HG03060 (cell line): ENCODE results near the gene PRR35.

Source experiments
- ATAC-seq: cut with Tn5 transposase; IDR thresholded peaks from one replicate; pipeline ENCODE4 v1.9.1; 2021; ENCODE audit warnings: low read depth, moderate number of reproducible peaks; ENCODE audit not compliant: unreplicated experiment

The PRR35 gene

GRCh38 chr16:578232-578869, 18.2 kb downstream of the PRR35 start:
- no peak for ATAC-seq

GRCh38 chr16:578870-579405, 18.7 kb downstream of the PRR35 start:
- ATAC-seq: no peak

- no peak for ATAC-seq
Measured at GRCh38 chr16:580141-580945, 20.1 kb downstream of the PRR35 start.

- ATAC-seq: no peak
Measured at GRCh38 chr16:580946-581498, 20.8 kb downstream of the PRR35 start.

GRCh38 chr16:582218-582613, 22.0 kb downstream of the PRR35 start:
- ATAC-seq: no peak

GRCh38 chr16:582614-583331, 22.6 kb downstream of the PRR35 start:
- no peak for ATAC-seq

GRCh38 chr16:583470-583814, 23.2 kb downstream of the PRR35 start:
- ATAC-seq: no peak

- no peak for ATAC-seq
Measured at GRCh38 chr16:583815-584591, 23.8 kb downstream of the PRR35 start.

GRCh38 chr16:585351-585750, 25.2 kb downstream of the PRR35 start:
- no peak for ATAC-seq

- ATAC-seq: no peak
Measured at GRCh38 chr16:586047-586644, 26.0 kb downstream of the PRR35 start.

- no peak for ATAC-seq
Measured at GRCh38 chr16:586645-587590, 26.7 kb downstream of the PRR35 start.

GRCh38 chr16:588639-588888, 28.4 kb downstream of the PRR35 start:
- ATAC-seq: peak; percentile 20

GRCh38 chr16:588889-589657, 28.9 kb downstream of the PRR35 start:
- peak; percentile 45 for ATAC-seq

GRCh38 chr16:589658-590187, 29.5 kb downstream of the PRR35 start, which contains the start of gene RAB40C:
Gene RAB40C, plus strand, starts transcription at chr16:590066. Its CDS starts 226 bp downstream, at chr16:590292.
- ATAC-seq: peak; percentile 49

- peak; percentile 0 for ATAC-seq
Measured at GRCh38 chr16:590188-590814, 30.1 kb downstream of the PRR35 start.

GRCh38 chr16:590815-591200, 30.6 kb downstream of the PRR35 start:
- ATAC-seq: no peak

GRCh38 chr16:591231-591630, 31.0 kb downstream of the PRR35 start:
- ATAC-seq: no peak
